ENCODE data around the gene NFAT5.

DNA sequence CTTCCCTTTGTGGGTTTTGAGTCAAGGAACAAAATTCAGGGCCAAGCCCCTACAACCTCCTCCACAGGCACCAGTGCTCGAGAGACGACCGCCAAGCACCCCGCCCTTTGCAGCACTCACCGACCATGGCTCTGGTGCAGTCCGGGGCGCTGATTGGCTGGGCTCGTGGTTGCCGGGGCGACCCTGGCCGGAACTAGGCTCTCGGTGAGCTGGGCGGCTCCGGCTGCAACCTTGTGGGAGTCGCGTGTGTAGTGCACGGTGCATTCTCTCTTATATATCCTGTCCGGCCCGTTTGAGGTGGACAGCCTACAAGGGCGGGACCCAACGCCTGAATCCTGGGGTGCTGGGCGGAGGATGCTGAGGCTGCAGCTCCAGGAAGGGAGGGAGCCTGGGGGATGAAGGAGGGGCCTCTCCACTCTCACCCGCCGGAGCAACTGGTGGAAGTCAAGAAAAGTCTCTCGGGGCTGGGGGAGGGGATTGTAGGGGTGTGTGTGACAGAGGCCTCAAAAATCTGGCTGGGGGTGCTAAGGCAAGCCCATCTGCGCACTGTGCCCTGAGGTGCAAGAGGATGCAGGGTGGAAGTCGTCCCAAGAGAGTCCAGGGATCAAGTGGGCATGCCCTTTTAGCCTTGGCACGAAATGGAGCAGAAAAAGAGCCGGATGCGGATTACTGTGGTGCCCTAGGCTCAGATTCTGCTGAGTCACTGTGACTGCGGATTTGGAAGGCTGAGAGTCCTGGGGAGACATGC lies 160.7 kb downstream of the NFAT5 start, which contains the start of gene NQO1:
- TF ChIP-seq, protein P1, sequence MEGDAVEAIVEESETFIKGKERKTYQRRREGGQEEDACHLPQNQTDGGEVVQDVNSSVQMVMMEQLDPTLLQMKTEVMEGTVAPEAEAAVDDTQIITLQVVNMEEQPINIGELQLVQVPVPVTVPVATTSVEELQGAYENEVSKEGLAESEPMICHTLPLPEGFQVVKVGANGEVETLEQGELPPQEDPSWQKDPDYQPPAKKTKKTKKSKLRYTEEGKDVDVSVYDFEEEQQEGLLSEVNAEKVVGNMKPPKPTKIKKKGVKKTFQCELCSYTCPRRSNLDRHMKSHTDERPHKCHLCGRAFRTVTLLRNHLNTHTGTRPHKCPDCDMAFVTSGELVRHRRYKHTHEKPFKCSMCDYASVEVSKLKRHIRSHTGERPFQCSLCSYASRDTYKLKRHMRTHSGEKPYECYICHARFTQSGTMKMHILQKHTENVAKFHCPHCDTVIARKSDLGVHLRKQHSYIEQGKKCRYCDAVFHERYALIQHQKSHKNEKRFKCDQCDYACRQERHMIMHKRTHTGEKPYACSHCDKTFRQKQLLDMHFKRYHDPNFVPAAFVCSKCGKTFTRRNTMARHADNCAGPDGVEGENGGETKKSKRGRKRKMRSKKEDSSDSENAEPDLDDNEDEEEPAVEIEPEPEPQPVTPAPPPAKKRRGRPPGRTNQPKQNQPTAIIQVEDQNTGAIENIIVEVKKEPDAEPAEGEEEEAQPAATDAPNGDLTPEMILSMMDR (IDR thresholded peaks at IDR 0.05; ENCODE audit: extremely low read depth in 1 of 2, insufficient read depth in 1 of 2, low read depth in 1 of 2, low read length in 2 of 2), result no peak
- no peak for TF ChIP-seq EZH2 (IDR thresholded peaks at IDR 0.05; ENCODE audit: borderline replicate concordance, low read depth, low read length, severe bottlenecking)
- TF ChIP-seq POLR2A (IDR thresholded peaks at IDR 0.05; ENCODE audit: low read depth, low read length), result peak; percentile 91
- TF ChIP-seq POLR2AphosphoS5 (IDR thresholded peaks at IDR 0.05; ENCODE audit: insufficient read depth, low read depth, low read length), result peak; percentile 81

Data from endothelial cell of umbilical vein (primary cell).